Right forelimb (tissue), 1 donor: Measurements from ENCODE around the gene SLX4IP.
"Not testable (repeated sequence)": the region's sequence is repeated elsewhere in the genome, so short reads cannot be mapped to it uniquely, and the experiment has no call there.

Experiments
- DNase-seq: peaks from one replicate; pipeline ENCODE4 v3.0.0-alpha.2; 2018

SLX4IP gene

DNA sequence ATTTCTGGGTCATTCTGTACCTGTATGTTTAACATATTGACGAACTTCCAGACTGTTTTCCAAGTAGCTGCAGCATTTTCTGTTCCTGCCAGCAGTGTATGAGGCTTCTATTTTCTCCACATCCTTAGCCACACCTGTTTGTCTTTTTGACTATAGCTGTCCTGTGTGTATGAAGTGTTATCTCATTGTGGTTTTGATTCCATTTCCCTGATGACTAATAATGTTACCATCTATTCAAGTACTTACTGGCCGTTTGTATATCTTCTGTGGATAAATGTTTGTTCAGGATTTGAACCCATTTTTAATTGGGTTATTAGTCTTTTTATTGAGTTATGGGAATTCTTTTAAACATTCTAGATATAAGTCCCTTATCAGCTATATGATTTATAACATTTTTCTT, 143.5 kb downstream of the SLX4IP start:
- no peak for DNase-seq

DNA sequence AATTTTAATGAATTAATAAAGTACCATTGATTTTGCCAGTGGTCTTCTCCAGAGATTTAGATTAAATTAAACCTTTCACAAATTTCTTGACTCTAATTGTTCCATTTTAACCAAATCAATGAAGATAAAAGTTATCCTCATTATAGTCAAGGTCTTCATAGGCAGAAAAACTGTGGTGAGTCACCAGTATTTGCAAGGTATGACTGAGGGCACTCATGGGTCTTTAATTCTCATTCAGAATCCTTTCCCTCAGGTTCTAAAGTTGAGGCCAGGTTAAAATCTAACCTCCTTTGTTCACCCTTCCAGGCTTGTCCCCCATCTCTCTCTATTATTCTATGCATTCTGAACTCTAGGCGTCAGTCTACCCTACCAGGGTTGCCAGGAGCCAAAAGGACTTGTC, 144.8 kb downstream of the SLX4IP start:
- DNase-seq: no peak

DNA sequence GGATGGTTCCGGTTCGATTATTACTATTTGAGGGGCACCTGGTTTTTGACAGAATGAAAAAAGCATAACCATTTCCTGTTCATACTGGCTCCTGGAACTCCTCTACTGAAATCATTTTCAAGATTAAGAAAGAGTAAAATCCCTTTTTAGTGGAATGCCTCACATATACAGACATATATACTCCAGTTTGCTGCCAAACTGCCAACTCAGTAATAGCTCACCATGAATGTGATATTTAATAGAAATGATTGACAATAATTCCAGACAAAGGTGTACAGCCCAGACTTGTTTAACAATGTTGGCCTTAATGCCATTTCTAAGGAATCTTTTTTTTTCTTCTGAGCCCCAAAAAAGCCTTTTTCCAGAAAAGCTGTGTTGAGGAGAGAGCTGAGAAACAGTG, 145.6 kb downstream of the SLX4IP start:
- no peak for DNase-seq

DNA sequence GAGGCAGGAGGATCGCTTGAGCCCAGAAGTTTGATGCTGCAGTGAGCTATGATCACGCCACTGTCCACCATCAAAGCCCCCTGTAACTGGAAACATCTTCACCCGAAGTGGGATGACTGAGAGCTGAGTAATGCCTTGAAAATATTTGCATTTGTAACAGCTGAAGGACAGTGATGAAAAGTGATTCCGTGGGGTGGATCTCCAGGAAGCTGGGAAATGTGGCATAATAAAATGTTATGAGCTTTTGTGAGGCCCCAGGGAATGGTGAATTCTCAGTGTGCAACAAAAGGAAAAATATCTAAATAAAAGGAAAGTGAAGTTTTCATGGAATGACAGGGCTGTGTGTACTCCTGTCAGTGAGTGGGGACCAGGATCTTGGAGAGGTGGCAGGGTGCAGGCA, 146.7 kb downstream of the SLX4IP start:
- DNase-seq: no peak

DNA sequence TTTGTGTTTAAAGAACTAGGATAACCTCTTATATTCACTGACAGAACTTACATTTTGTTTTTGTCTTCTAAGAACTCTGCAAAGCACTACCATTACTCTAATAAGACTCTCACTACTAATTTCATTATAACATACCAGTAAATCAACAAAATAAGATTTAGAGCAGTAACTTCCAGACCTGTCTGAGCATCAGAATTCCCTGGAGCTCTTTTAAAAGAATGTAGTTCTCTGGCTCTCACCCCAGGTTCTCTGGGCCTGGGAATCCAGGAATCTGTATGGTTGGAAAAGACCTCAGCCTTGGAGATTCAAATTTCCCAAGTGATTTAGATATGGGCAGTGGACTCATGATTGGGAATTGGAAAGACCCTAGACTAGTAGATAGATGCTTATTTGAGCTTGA, 149.3 kb downstream of the SLX4IP start:
- DNase-seq: no peak

DNA sequence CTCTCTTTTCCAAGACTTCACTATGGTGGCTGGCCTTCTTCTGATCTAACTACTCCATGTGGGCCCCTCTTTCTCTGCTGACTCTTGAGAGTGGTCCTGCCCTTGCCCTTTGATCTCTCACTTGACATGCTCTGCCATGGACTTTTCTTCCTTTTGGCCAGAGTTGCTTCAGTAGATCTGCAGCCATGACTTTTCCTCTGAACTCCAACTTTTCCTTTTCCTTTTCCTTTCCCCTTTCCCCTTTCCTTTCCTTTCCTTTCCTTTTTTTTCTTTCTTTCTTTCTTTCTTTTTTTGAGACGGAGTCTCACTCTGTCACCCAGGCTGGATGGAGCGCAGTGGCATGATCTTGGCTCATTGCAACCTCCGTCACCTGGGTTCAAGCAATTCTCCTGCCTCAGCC, 150.2 kb downstream of the SLX4IP start:
- no peak for DNase-seq

DNA sequence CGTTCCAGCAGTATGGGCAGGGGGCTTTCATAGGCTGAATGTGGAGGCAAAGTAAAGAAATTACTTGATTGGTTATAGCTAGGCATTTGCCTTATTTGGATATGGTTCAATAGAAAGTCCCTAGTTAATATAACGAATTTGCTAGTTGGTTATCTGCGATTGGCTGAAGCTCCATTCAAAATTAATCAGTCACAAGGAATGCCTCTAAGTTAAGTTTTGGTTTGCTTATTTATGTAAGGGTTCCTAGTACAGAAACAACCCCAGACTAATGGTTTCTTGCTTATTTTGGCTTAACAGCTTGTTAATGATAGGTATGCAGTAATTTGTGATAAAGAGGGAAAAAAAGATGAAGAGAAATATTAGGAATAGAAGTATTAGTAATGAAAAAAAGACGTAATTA, 151.2 kb downstream of the SLX4IP start:
- DNase-seq: no peak

DNA sequence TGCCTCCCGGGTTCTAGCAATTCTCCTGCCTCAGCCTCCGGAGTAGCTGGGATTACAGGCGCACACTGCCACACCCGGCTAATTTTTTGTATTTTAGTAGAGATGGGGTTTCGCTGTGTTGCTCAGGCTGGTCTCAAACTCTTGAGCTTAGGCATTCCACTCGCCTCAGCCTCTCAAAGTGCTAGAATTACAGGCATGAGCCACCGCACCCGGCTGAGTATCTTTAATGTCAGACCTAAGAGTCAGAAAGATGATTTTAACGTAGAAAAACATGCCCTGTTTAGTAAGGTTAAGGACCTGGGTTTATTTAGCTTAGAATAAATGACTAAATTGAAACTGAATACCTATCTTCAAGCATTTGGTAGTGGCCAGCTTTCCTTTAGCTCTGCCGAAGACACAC, 155.3 kb downstream of the SLX4IP start:
- DNase-seq: not testable (repeated sequence)

DNA sequence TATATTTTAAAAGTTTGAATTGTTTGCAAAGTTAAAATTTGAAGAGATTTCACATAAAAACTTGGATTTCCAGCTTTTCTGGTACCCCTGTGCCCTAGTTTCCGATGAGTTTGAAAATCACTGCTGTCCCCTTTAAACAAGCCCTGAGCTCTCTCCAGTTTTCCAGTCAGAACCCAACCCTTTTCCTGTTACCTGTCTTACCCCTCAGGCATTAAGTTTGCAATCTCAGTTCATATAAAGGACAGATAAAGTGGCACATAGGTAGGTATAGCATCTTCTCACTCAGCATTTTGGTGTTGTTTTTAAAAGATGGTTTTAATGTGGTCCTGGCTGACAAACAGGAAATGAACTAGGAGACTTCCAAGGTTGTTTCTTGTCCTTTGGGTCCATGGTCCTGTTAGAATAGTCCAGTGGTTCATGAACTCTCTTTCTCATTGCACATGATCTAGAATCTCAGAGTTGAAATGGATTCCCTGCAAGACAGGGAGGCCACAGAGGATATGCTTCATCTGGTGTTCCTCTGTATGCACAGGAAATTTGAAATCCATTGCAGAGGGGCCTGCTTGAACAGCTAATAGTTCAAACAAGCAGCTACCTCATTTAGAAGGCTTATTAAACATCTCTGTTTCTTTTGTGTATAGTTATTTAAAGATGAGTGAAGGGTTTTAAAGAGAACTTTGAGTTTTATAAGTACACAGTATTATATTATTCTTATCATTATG, 156.0 kb downstream of the SLX4IP start:
- no peak for DNase-seq

DNA sequence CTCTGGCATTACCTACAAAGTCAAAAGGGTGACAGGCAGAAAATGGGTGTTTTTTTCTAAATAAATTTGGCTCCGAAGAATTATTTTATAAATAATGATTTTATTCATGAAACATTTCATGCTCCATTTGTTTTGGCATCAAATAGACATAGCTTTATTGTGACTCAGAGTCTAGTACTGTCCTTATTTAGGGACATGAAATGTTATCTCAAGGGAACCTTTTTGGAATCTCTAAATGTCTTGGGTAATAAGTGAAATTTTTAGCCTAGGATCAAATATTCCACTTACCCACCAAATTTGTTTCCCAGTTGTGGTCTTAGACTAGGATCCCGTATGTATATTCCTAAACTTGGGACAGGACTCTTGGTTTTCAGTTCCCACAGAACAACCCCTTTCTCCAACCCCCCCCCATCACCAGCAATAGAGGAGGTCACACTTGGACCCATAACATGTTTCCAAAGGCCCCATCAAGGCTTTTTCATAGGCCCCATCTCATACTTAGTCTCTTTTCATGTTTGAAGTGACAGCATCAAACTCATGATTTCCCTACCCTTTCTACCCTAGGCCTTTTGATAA, 156.9 kb downstream of the SLX4IP start:
- DNase-seq: no peak

DNA sequence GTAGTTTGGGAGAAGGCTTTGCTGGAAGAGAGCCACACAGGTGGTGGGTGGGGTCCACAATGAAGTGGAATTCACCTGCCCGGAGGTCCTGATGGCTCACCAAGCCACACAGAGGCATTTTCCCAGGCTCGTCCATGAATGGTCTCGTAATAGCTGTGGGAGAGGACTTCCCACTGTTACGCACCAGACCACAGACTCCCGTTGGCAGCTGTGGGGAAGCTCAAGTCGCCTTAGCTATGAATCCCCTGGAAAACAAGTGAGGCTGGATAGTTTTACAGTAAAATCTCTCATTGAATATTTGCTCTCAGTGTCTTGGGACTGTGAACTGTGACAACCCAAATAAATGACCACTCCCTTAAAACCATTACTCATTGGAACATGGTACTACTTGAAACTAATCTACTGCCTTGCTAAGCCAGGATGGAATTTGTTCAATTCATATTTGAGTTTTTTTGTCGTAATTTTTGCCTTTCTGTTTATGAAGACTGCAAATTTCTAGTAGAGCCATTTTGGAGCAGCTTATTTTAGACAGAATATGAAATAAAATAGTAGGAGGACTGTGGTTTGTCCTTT, 159.3 kb downstream of the SLX4IP start:
- no peak for DNase-seq

DNA sequence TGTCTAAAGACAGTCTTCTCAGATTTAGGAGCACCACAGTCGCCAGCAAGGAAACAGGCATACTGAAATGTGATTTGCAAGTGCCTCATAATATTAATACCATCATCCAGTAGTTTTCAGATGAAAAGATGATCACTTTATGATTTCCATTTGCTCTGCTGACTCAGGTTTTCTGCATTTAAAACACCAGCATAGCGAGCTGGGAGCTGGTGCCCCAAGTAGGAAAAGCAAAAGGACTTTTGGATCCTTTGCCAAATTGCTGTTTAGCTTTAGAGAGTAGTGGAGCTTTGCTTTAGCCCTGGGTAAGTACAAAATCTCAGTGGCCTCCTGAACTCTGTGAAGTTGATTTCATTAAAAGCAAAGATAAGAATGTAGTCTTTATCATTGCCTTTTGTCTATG, 160.2 kb downstream of the SLX4IP start:
- no peak for DNase-seq

DNA sequence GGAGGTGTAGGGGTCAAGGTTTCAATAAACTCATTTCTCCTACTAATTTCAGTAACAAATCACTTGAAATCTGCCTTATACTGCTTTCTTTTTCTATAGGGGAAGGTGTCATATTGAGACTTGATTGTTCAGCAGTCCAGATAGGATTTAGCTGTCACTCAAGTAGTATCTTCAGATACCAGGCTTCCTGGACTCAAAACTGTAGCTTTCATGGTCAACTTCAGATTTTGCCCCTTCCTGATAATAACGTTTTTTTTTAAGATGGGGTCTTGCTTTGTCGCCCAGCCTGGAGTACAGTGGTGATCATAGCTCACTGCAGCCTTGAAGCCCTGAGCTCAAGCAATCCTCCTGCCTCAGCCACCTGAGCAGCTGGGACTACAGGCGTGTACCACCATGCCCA, 160.9 kb downstream of the SLX4IP start:
- DNase-seq: no peak

DNA sequence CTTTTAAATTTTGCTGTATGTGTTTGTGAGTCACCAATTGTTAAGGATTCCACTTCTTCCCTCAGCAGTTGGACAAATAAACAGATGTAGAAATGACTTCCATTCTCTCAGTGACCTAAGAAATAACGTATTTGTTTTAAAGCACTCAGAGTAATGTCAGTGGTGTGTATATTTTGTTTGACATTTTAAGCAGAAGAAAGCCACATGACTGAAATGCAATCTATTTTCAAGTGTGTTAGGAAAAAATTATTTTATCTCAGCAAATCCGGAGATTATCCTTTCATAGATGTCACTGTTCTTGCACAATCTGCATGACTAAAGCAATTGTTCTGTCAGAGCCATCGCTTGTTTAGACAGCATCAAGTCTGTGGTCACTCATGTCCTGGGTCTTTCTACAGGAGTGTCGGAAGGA, 161.6 kb downstream of the SLX4IP start:
- no peak for DNase-seq

DNA sequence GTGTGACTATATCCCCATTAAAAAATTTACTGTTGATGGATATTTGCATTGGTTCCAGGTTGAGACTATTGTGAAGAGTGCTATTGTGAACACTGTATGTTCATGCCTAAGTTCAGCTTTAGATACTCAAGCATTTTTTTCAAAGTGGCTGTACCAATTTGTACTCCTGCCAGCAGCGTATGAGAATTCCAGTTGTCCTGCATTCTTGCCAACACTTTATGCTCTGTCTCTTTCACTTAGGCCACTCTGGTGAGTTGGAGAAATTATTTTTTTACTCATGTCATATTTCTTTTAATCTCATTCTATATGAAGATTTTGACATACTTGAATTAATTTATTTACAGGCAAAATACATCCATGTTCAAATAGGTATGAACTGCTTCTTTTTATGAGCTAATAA, 162.5 kb downstream of the SLX4IP start:
- DNase-seq: no peak

DNA sequence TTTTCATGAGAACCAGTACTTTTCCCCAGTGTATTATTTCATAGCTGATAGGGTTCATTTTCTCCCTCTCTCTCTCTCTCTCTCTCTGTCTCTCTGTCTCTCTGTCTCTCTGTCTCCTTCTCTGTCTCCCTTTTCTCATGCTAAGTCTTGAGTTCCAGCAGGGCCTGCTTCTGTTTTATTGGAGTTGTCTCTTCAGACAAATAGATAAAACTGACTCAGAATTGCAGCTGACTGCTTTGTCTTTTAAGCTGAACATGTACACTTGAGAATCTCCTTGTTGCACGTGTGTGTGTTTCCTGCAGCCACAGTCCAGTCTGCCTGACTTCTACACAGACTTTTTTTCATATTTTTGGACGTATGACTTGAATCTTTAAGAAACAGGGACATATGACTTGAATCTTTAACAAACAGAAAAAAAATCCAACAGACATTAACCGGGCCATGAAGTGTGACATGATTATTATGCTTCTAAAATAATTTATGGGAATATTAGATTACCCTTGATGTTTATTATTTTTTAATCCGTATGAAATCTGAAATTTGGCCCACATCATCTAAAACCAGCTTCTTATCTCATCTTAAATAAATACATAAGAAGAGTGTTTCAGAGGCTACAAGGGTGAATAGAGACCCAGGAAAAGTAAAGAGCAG, 167.2 kb downstream of the SLX4IP start:
- no peak for DNase-seq

DNA sequence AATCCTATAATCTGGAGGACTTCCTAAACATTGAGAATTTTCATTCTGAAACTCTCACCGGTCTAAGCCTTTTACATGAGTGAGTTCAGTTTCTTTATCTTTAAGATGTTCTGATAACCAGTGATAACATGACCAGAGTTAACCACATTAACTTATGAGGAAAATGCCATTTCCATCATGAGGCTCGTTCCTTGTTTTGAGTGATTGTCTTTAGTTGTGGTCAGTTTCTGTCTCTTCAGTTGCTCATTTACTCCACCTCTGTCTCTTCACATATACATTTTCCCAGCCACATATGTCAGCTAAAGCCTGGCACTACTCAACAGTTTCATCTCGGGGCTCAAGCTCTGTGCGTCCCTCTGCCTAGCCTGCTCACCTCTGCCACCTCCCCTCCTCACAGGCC, 168.3 kb downstream of the SLX4IP start:
- DNase-seq: no peak

DNA sequence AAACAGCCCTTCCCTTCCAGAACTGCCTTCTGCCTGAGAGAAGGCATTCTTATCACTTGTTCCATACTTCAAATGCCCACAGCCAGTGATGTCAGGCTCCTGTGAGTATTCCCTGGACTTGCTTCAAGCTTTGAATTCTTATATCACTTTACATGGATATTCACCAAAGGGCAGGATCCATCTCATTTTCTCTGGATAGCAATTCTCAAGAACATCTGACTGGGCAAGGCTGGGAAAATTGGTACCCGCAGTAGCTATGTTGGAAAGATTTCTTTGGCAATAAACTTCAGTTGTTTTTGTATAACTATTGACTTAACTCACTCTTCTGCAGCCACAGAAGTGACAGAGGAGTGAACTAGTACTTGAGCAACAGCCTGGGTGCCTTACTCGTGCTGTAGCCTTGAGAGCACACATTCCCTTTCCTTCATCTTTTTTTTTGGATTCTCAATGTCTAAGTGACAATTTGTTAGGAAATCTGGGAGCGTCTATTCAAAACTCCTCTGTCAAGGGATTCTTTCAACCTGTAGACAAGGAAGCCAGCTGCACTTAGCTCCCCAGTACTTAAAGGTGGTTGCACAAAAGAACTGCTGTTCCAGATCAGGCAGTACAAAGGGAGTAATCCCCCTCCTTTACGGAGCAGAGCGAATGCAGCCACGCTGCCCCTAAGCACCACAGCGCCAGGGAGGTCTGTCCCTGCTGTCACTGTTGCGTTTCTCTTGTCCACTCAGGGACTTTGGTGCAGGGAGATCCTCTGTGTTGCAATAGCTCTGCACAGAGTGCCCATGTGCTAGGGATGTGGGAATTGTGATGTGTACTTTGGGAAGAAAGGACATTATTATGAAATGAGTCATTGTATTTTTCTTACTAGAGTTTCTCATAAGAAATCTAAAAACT, 169.1 kb downstream of the SLX4IP start:
- no peak for DNase-seq

DNA sequence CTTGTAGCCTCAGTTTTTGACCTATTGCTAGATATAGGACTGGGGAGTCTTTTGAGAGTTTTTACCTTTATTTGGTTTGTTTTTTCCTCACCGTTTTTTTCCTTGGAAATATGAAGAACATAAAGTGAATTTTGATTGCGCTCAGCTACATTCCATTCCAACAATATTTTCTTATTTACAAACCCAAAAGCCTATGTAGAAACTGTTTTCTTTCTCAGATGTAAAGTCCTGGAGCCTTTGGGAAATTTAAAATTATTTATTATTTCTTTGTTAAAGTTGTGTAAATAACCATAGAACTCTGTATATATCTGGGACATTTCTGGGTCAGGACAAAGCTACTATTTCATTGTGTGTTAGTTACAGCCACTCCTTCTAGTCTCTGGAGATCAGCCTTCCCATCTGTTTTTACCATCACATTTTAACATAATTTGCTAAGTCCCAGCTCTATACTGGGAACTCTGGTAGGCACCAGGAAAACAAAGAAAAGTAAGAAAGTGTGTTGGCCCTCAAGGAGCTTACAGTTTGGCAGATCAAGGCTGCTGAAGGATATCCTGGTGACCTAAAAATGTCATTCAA, 169.8 kb downstream of the SLX4IP start:
- no peak for DNase-seq

DNA sequence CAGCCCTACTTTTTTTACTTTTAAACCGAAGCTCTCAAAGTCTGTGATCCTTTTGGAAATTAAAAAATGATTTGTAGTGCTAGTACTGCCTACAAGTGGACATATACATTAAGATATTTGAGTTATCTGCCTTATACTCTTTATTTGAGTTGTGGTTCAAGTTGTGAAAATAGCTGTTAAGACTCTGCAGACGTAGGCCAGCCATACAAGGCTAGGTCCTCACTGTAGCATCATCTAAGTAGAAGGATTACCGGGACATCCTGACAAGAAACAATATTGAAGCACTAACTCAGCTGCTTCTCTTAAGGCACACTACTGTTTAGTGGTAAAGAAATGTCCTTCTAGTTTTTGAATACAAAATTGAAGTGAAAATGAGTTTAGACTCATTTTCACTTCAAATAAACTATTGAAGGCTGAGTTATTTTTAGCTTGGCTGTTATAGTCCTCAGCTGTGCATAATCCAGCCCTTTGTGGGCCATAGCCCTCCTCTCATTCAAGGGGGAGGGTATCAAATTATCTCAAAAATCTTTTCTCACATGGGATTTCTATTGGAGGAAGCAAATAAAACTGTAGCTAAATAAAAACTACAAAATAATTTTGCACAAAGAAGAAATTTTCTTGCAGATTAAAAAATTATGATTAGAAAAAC, 170.6 kb downstream of the SLX4IP start:
- no peak for DNase-seq

DNA sequence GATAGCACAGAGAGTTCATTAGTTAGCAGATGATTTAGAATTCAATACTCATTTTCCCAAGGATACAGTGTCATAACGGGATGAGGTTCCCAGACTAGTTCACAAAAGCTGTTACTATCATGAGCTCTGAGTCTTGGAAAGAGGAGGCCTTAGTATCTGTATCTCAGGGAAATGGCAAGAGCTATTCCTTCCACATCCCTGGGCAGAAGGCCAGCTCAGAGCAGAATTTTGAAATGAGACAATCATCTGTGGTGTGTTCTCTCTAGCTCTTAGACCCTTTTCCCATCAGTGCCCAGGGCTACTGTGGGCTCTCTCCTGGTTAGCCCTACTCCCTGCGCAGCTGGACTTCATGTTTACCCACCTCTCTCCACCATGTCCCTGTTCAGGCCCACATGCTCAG, 174.2 kb downstream of the SLX4IP start:
- no peak for DNase-seq

DNA sequence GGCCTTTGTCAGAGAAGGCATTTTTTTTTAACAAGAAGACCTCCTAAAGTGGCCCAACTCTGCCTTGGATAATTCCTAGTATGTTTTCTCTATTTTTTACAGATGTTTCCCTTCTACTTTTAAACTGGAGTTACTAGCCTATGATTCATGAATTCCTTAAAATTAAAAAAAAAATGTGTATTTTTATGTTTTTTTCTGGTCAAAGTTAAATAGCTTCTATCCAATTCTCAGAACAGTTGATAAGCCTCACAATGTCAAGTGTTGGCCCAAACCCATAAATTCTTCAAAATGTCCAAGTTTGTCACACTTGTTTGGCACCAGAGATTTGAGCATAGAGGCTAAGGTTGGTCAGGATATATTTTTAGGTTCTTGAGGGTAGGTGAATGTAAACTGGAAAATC, 174.7 kb downstream of the SLX4IP start:
- no peak for DNase-seq
